NCI-H2196 (cell line): Measurements from ENCODE around the gene COCH.
A peak's percentile ranks its signal among the peaks of the same experiment; 100 is the strongest.

ENCODE experiments used
- DNase-seq: peaks from one replicate; lab custom pipeline; 2025; ENCODE audit not compliant: unreplicated experiment; lab: John Stamatoyannopoulos, UW

The COCH gene

GRCh38 chr14:30874120-30874998 is at the start of gene COCH:
COCH (plus strand) TSS chr14:30874559; CDS start chr14:30874939, 380 bp downstream.
- peak; percentile 66 for DNase-seq

DNA sequence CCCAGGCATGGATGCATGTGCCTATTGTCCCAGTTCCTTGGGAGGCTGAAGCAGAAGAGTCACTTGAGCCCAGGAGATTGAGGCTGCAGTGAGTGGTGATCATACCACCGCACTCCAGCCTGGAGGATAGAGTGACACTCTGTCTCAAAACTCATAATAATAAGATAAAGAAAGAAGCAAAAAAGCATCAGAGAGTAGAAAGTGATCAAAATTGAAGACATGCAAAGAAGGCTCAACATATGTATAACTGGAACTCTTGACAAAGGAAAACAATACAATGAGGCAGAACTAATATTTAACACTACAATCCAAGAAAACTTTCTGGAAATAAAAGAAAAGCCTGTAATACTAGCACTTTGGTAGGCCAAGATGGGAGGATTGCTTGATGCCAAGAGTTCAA is 48.3 kb upstream of the COCH start:
- no peak for DNase-seq

- DNase-seq = no peak
Measured at GRCh38 chr14:30829853-30830252, 44.5 kb upstream of the COCH start.

- DNase-seq = no peak
Measured at GRCh38 chr14:30834353-30834752, 40.0 kb upstream of the COCH start.

DNA sequence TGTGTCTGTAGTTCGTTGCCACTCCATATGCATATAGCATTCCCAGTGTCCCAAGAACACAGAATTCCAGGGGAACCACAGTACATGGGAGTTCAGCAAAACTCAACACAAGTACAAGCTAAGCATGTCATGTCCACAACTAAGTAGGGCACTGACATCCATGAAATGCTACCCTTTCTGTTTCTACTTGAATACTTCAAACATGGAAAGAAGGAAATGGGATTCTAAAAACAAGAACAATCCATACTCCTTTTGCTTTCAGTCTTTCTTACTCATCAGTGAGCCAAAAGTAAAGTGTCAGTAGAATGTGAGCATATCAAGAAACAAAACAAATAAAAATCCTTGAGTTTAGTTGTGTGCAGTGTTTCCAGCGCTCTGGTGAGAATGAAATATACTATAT is 36.0 kb upstream of the COCH start:
- no peak for DNase-seq

DNA sequence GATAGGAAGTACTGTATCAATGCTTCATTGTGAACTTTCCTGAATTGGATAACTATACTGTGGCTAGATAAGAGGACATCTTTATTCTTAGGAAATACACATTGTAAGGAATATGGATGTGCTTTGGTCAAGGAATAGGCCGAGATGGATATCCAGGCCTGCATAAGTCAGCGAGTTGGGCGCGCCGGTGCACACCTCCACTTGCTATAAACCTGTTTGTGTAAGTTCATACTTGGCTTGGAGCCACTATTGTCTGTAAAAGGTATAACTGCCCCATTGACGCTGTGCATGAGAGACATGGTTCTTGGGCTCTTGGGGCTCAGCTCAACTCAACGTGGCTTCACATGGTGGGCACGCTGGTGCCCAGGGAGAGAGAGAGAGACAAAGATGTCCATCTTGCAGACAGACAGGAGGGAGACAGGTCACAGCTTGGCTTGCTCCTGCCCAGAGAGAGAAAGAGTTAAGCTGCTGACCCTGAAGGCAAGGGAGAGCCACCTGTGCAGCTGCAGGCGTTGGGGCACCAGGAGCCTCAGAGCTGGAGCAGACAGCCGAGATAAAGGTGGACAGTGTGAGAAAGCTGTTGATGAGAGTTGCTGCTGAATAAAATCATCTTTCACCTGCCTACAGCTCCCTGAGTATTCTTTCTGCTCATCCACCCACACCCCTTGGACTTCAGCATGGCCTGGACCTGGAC is 34.1 kb upstream of the COCH start:
- no peak for DNase-seq

DNA sequence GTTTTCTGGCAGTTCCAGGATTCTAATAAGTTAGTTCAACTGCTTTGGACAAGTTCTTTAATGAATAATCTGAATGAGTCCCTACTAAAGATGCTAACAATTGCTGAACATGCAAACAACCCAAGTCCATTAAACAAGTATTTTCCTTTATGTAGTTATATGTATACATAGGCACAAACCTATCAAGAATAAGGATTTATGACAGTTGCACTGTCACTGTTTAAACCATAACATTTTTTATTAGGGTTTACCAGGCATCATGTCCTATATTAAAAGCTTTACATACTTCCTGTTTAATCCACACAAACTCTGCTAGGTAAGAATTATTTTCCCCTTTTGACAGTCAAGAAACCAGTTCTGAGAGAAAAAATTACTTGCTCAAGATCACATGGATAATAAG is 31.9 kb upstream of the COCH start:
- no peak for DNase-seq

GRCh38 chr14:30848449-30849240 is 25.7 kb upstream of the COCH start:
- DNase-seq = no peak

DNA sequence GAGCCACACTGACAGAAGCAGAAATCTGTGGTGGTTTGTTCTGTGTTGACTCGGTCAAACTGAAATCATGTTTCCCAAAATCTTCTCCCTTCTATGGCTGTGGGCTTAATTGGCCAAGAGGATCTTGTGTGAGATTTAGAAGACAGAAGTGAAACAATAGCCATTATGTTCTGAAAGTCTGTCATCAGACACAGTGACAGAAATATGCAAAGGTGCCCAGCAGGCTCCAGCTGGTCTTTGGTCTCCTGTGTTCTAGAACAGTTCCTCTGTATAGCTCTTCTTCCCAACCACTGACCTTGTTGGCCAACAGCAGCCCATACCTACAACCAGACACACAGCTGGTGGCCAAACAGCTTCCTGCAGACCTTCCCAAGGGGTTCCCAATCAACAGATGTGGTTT is 25.0 kb upstream of the COCH start:
- DNase-seq = no peak

DNA sequence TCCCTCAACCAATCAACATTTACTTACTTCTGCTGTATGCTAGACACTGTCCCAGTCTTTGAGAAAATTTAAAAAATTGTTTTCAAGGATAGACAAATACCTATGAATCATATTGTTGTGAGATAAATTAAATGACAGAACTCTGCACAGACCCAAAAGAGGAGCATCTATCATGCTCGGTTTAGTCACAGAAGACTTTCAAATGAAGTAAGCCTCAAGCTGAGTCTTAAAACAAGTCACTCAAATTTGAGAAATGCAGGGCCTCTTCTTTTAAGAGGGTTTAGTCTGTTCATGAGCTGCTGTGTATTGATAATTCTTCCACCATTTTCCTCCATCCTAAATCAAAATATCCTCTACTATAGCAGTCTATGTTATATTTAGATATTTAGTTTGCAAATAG is 24.4 kb upstream of the COCH start:
- no peak for DNase-seq

DNA sequence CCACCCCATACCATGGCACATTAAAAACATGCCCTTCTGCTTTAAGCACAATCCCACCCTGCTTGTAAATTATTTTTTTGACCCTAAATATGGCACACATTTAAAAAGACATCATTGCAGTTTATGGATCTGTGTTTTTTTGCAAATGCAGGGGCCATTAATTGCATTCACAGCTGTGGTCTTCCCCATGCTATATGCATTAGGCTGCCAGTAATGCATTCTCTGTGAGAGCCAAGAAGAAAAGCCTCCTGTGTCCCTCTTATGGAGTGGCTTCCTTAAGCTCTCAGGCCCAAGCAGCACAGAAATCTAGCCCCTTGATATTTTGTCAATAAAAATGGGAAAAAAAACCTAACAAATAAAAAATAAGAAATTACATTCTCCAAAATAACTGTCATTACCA is 20.4 kb upstream of the COCH start:
- no peak for DNase-seq

DNA sequence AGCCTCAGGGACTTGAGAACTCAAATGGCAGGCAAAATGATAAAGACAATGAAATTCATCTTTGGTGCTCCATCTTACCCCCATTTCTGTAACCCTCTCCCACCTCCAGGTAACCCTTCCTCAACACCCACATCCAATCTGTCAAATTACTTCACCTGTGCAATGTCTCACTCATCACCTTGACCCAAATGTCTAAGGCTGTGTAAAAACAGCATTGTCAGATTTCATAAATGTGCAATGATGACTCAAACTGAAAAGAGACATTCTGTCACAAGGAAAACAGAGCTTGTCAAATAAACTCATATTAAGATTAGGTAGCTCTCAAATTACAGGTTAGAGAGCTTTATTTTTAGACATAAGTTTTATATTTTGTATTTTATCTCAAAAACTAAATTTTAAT is 19.9 kb upstream of the COCH start:
- DNase-seq = no peak

DNA sequence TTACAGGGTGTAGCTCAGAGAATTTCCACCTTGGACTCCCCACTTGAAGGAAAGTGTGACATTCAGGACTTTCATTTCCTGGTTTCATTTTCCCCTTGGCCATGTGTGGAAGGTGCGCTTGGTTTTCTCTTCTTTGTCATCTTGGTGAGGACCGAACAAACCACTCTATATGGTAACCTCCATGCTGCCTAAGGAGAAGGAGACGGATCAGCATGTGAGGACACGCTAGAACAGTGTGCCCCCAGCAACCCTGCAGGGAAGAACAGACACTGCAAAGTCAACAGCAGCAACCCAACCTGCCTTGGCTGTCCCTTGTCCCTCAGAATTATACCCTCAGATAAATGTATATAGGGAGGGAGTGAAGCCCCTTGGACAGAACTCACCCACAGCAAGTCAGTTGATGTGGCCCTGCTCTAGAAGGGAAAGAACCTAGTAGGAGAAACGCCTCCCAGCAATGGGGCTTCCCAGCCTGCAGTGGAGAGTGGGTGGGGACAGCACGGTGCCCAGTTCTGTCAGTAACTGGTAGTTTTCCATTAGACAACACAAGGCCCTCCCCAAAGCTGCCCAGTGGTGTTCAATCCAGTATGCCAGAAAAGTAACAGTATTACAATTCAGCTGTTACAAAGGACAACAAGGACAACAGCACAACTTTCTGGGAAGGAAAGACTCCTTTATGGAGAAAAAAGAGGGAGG is 18.9 kb upstream of the COCH start:
- no peak for DNase-seq

GRCh38 chr14:30861200-30861599 is 13.2 kb upstream of the COCH start:
- no peak for DNase-seq

GRCh38 chr14:30864934-30865333 is 9.4 kb upstream of the COCH start:
- DNase-seq = no peak

- DNase-seq = no peak
Measured at GRCh38 chr14:30868736-30869135, 5.6 kb upstream of the COCH start.

- no peak for DNase-seq
Measured at GRCh38 chr14:30869551-30870155, 4.7 kb upstream of the COCH start.

GRCh38 chr14:30872602-30873001 is 1.8 kb upstream of the COCH start:
- DNase-seq = no peak

DNA sequence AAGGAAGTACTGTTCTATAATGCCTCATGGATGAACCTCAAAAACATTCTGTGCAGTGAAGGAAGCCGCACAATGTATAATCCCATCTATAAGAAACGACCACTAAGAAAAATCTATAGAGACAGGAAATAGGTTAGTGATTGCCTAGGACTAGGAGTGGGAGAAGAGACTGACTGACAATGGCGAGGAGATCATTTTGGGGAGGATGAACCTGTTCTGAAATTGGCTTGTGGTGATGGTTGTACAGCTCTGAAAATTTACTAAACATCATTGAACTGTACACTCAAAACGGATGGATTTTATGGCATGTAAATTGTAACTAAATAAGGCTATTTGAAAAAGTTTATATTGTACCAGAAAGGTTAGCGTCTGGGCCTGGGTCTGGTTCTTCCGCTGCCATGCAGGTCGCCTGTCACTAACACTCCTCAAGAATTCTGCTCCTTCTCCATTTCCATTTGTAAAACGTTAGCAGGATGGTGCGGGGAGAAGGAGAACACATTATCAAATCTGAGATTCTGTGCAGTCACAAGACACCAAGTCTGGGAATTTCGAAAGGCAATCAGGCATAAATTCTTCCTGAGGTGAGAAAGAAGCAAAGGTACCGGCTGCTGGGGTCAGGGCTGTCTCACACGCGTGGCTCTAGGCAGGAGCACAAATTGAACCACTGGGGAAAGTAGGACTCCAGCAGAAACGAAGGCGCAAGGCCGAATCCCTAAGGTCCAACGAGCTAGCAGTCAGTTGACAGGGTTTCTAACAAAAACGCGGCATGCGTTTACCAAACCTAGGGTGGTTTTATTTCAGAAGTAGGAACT is 845 bp upstream of the COCH start:
- DNase-seq = no peak
